Measurements from ENCODE around the gene CAT.

The CAT gene

DNA sequence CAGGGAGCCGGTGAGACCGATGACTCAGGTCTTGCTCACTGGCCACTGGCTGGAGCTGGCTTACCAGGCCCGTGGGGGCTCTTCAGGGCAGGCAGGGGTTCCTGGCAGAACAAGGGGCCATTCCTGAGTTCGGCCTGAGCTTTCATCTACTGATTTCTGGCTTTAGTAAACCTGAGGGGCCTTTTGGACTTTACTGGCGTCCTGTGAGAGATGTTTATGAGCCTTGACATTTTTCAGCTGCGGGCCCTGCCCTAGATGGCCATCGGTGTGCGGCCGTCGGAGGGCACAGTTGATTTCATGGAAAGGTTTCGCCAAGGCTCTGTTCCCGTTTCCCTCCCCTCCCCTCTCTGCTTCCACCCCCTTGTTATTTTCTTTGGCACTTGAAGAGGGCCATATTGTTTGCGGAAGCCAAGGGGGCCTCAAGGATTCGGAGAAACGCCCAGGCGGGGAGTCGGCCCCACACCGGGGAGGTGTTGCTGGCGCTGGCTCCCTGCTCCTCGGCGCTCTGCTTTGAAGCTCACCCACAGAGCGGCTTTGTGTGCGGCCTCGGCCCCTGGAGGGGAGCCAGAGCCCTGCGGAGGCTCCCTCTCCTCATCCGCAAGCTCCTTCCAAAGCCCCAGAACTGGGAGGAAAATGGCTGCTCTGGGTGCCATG, 57.1 kb downstream of the CAT start:
- H3K27ac ChIP-seq: no peak overlapping the region
- no peak for TF ChIP-seq ZFX (IDR thresholded peaks at IDR 0.05)
- TF ChIP-seq, protein P1, sequence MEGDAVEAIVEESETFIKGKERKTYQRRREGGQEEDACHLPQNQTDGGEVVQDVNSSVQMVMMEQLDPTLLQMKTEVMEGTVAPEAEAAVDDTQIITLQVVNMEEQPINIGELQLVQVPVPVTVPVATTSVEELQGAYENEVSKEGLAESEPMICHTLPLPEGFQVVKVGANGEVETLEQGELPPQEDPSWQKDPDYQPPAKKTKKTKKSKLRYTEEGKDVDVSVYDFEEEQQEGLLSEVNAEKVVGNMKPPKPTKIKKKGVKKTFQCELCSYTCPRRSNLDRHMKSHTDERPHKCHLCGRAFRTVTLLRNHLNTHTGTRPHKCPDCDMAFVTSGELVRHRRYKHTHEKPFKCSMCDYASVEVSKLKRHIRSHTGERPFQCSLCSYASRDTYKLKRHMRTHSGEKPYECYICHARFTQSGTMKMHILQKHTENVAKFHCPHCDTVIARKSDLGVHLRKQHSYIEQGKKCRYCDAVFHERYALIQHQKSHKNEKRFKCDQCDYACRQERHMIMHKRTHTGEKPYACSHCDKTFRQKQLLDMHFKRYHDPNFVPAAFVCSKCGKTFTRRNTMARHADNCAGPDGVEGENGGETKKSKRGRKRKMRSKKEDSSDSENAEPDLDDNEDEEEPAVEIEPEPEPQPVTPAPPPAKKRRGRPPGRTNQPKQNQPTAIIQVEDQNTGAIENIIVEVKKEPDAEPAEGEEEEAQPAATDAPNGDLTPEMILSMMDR (conservative IDR thresholded peaks at IDR 0.05): no peak

GRCh38 chr11:34499719-34500500, 61.2 kb downstream of the CAT start:
- no peak for TF ChIP-seq ZFX (IDR thresholded peaks at IDR 0.05)
- TF ChIP-seq, protein P1 (conservative IDR thresholded peaks at IDR 0.05): no peak
- no peak overlapping the region for H3K27ac ChIP-seq

DNA sequence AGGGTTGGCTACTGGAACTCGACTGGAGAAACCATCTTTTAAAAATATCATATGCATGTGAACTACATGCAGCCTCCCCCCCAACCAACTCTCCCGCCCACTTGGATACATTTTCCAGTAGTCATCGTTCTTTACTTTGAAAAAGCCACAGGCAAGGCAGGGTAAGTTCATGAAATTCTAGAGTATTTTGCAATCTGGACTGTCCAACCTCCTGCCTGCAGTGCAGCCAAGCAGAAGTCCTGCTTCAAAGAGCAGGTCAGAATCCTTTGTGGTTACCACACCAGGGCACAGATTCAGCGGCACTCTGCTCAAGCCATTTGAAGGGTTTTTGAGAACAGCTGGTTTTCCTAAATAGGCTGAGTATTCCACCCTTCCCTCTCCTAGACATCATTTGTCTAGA, 62.8 kb downstream of the CAT start:
- TF ChIP-seq ZFX (IDR thresholded peaks at IDR 0.05): no peak
- TF ChIP-seq, protein P1 (conservative IDR thresholded peaks at IDR 0.05): no peak
- no peak overlapping the region for H3K27ac ChIP-seq

DNA sequence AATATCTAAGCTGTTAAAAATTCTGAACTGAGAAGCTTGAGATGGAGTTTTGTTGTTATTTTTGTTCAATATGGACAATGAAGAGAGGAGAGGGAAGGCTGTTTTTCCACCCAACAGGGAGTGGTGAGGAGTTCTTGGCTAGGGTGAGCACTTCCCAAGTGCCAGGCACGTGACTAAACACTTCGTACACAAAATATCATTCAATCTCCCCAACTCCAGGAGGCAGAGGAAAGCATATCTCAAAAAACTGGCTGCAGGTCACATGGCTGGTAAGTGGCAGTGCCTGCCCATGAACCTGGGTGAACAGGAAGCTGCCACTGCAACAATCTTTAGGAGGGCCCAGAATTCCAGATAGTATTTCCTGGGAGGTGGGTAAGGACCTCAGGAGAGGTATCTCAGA, 63.2 kb downstream of the CAT start:
- TF ChIP-seq ZFX (IDR thresholded peaks at IDR 0.05): no peak
- TF ChIP-seq, protein P1 (conservative IDR thresholded peaks at IDR 0.05): no peak
- peak overlapping the region; percentile 6 for H3K27ac ChIP-seq

GRCh38 chr11:34502949-34503348, 64.2 kb downstream of the CAT start:
- no peak overlapping the region for H3K27ac ChIP-seq
- no peak for TF ChIP-seq ZFX (IDR thresholded peaks at IDR 0.05)
- TF ChIP-seq, protein P1 (conservative IDR thresholded peaks at IDR 0.05): no peak

DNA sequence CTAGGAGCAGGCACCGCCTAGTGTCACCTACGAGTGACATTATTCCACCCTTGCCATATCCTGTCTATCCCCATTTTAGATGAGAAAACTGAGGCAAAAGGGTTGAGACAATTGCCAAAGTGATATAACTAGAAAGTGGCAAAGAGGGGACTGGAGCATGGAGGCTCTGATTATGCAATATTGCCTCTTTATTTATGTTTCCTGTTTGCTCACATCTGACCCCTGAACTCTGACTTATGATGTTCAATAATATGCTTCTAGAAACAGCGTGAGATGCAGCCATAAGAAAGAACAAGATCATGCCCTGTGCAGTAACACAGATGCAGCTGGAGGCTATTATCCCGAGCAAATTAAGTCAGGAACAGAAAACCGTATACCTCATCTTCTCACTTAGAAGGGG, 67.1 kb downstream of the CAT start:
- H3K27ac ChIP-seq: peak overlapping the region; percentile 10; the same call in 1 of the 2 replicates
- TF ChIP-seq ZFX (IDR thresholded peaks at IDR 0.05): no peak
- TF ChIP-seq, protein P1 (conservative IDR thresholded peaks at IDR 0.05): no peak

DNA sequence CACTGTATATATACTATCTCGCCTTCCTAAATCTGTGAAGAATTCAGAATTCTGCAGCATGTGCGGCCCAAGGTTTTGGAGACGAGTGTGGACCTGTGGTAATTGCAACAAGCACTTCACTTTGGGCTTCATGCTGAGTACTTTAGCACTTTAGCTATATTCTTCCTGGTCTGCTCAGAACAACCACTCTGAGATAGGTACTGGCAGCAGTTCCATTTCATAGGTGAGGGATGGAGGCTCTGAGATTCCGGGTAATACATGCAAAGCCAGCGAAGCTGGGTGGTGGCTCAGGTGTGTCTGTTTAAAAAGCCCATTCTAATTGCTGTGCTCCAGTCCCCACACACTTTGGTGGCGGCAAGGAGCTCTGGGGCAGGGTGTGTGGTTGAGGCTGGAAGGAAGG, 68.4 kb downstream of the CAT start:
- no peak for TF ChIP-seq ZFX (IDR thresholded peaks at IDR 0.05)
- TF ChIP-seq, protein P1 (conservative IDR thresholded peaks at IDR 0.05): no peak
- H3K27ac ChIP-seq: no peak overlapping the region
